K562 (cell line): ENCODE measurements around the gene NME9. TPM values are rescaled to one million over a fixed set of nuclear protein-coding genes. Genes with fewer than 3 reads are reported as not detected.
A peak's percentile ranks its signal among the peaks of the same experiment; 100 is the strongest.

ENCODE experiments used
- ARID4B ChIP-seq: sonication (generic); formaldehyde crosslinking; IDR thresholded peaks from 2 replicates; pipeline ENCODE4 v1.8.0; 2022; ENCODE audit warnings: mild to moderate bottlenecking, missing genetic modification reagents
- CBX2 ChIP-seq: fragments of 200-600 bp; sonication (generic); IDR thresholded peaks from one replicate; pipeline ENCODE4 v1.6.1; 2012; ENCODE audit warnings: mild to moderate bottlenecking, low read length, inconsistent platforms; ENCODE audit not compliant: insufficient read depth, poor library complexity, severe bottlenecking
- CBX5 ChIP-seq: IDR thresholded peaks from 2 replicates; pipeline ENCODE4 v1.6.1; 2014; ENCODE audit warnings: low read depth, borderline replicate concordance
- EP400 ChIP-seq: fragments of 450-650 bp; IDR thresholded peaks from 2 replicates; pipeline ENCODE4 v1.6.1; 2017; ENCODE audit warnings: antibody characterized with exemption, mild to moderate bottlenecking, moderate library complexity
- HIVEP1 ChIP-seq: fragments of 250-450 bp; sonication (Bioruptor Pico); IDR thresholded peaks from 2 replicates; pipeline ENCODE4 v1.4.0; 2020; ENCODE audit warnings: mild to moderate bottlenecking
- IFI16 ChIP-seq: fragments of 250-450 bp; sonication (Bioruptor Pico); IDR thresholded peaks from 2 replicates; pipeline ENCODE4 v2.1.2; 2022; ENCODE audit warnings: mild to moderate bottlenecking, inconsistent platforms
- KLF13 ChIP-seq: fragments of 450-650 bp; IDR thresholded peaks from 2 replicates; pipeline ENCODE4 v1.6.1; 2016; ENCODE audit warnings: missing genetic modification characterization, low read depth, mild to moderate bottlenecking, missing compliant biosample characterization, moderate library complexity, borderline replicate concordance
- NR1H2 ChIP-seq: sonication (generic); formaldehyde crosslinking; IDR thresholded peaks from 2 replicates; pipeline ENCODE4 v1.4.0; 2020; ENCODE audit warnings: mild to moderate bottlenecking, missing genetic modification reagents
- NRF1 ChIP-seq, 2 experiments: fragments of 450-650 bp; IDR thresholded peaks in 1 of 2; conservative IDR thresholded peaks in 1 of 2; 2 replicates each; pipeline ENCODE4 v1.6.1; 2014; ENCODE audit warnings: mild to moderate bottlenecking in 2 of 2
- NUFIP1 ChIP-seq: fragments of 450-650 bp; IDR thresholded peaks from 2 replicates; pipeline ENCODE4 v1.6.1; 2018; ENCODE audit not compliant: partially characterized antibody
- PCBP2 ChIP-seq: fragments of 200-400 bp; formaldehyde crosslinking; IDR thresholded peaks from 2 replicates; pipeline ENCODE4 v1.6.1; 2018; ENCODE audit warnings: low read length, low read depth, mild to moderate bottlenecking, moderate library complexity; ENCODE audit not compliant: poor library complexity, severe bottlenecking
- POLR2H ChIP-seq: IDR thresholded peaks from 2 replicates; pipeline ENCODE4 v1.6.1; 2016; ENCODE audit warnings: missing genetic modification characterization, low read depth, mild to moderate bottlenecking, control low read depth, missing compliant biosample characterization, moderate library complexity
- SIX5 ChIP-seq, 2 experiments: IDR thresholded peaks; 2 replicates each; pipeline ENCODE4 v1.6.1; 2011; ENCODE audit warnings: low read length in 2 of 2, borderline replicate concordance in 1 of 2, low read depth in 1 of 2, mild to moderate bottlenecking in 1 of 2, moderate library complexity in 1 of 2; ENCODE audit not compliant: insufficient read depth in 1 of 2
- SMAD2 ChIP-seq: fragments of 150-350 bp; IDR thresholded peaks from 2 replicates; pipeline ENCODE4 v1.6.1; 2014; ENCODE audit warnings: low read depth, mild to moderate bottlenecking, low read length
- STAG1 ChIP-seq: sonication (generic); formaldehyde crosslinking; IDR thresholded peaks from 2 replicates; pipeline ENCODE4 v1.5.0; 2020; ENCODE audit warnings: missing genetic modification reagents, borderline replicate concordance
- ZMIZ1 ChIP-seq, 2 experiments: fragments of 150-350 bp in 1 of 2; IDR thresholded peaks; 2 replicates each; pipeline ENCODE4 v1.6.1; 2012 to 2016; ENCODE audit warnings: low read depth in 2 of 2, low read length in 2 of 2, mild to moderate bottlenecking in 1 of 2, moderate library complexity in 1 of 2
- ZNF699 ChIP-seq: fragments of 250-450 bp; sonication (Bioruptor Pico); IDR thresholded peaks from 2 replicates; pipeline ENCODE4 v1.8.0; 2021; ENCODE audit warnings: mild to moderate bottlenecking, moderate library complexity; ENCODE audit not compliant: insufficient replicate concordance
- polyA plus RNA-seq, 8 experiments: library from polyadenylated mRNA; depleted of rRNA in 4 of 8; stranded (reverse) in 5 of 8; unstranded in 3 of 8; fragments of >200 nt; fragmentation: Nextera tagmentation in 2 of 8; fragmentation: Illumina TruSeq in 1 of 8; extraction: Ambion mirVana in 2 of 8; extraction: Trizol in 1 of 8; gene quantifications; 2 replicates each; pipeline versions ENCODE4 v1.2.1 to v1.2.3, GENCODE V29; 2011 to 2014; ENCODE audit warnings: inconsistent platforms in 1 of 8, missing spikeins in 1 of 8
- total RNA-seq, 7 experiments: library from RNA; depleted of rRNA in 6 of 7; stranded (reverse); fragments of >200 nt in 6 of 7; fragmentation: Illumina TruSeq in 2 of 7; extraction: Trizol in 2 of 7; gene quantifications; 2 replicates each; pipeline versions ENCODE4 v1.2.1 to v1.2.3, GENCODE V29; 2011 to 2021; ENCODE audit warnings: low replicate concordance in 1 of 7
- TF ChIP-seq, protein P1 (sequence below): sonication (generic); formaldehyde crosslinking; IDR thresholded peaks from 2 replicates; pipeline ENCODE4 v1.8.0; 2022; ENCODE audit warnings: mild to moderate bottlenecking, missing genetic modification reagents

NME9 gene
- total and polyA plus RNA-seq, 9 of the 15 experiments (the other 6 are each of a cell fraction or from before 2014, with no cell fraction given), result 0.05 to 0.15 (median 0.13) TPM; not detected in 6

- TF ChIP-seq CBX5 (no peak), NRF1 (conservative IDR thresholded peaks at IDR 0.05 in 1 of 2, IDR thresholded peaks at IDR 0.05 in 1 of 2) (peak; percentile 62 to 74; a peak in 3 of 4 replicates), ZMIZ1 (IDR thresholded peaks at IDR 0.05; ENCODE audit: low read depth in 2 of 2, low read length in 2 of 2) (no peak), IFI16 (CRISPR knock-in tag) (no peak), PCBP2 (no peak), HIVEP1 (no peak), POLR2H (tag) (no peak), KLF13 (tag) (0 out of 2 replicates have a peak, but pooled peaks have one; percentile 13), ARID4B (CRISPR knock-in tag) (no peak), EP400 (no peak), NR1H2 (CRISPR knock-in tag) (no peak), STAG1 (CRISPR knock-in tag) (no peak), SMAD2 (no peak), SIX5 (IDR thresholded peaks at IDR 0.05; ENCODE audit: borderline replicate concordance in 1 of 2, insufficient read depth in 1 of 2, low read depth in 1 of 2, low read length in 2 of 2) (no peak), CBX2 (no peak), NUFIP1 (no peak), ZNF699 (CRISPR knock-in tag) (no peak)
- TF ChIP-seq, protein P1, sequence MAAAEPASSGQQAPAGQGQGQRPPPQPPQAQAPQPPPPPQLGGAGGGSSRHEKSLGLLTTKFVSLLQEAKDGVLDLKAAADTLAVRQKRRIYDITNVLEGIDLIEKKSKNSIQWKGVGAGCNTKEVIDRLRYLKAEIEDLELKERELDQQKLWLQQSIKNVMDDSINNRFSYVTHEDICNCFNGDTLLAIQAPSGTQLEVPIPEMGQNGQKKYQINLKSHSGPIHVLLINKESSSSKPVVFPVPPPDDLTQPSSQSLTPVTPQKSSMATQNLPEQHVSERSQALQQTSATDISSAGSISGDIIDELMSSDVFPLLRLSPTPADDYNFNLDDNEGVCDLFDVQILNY (CRISPR knock-in tag), result no peak
Observed at GRCh38 chr3:138329127-138329983, at the start of gene NME9 (continued).
